ENCODE data around the gene PLXNA3.

- TF ChIP-seq CTCF (IDR thresholded peaks at IDR 0.05) (no peak), SIN3A (IDR thresholded peaks at IDR 0.05; ENCODE audit: borderline replicate concordance, insufficient read depth, low read depth, low read length) (no peak), POLR2AphosphoS5 (IDR thresholded peaks at IDR 0.05; ENCODE audit: low read depth, low read length) (no peak), TCF7L2 (IDR thresholded peaks at IDR 0.05; ENCODE audit: low read depth, low read length) (no peak)
Measured at GRCh38 chrX:154450312-154450711, 7.8 kb upstream of the PLXNA3 start.

Measured in Panc1 (cell line).